Gastroesophageal sphincter (tissue), 2 donors: ENCODE measurements around the gene ZNF841.

ENCODE experiments used
- POLR2A ChIP-seq, 2 donors: fragments of 450-650 bp; IDR thresholded peaks; one replicate each; pipeline ENCODE4 v1.6.1; 2017; ENCODE audit warnings: antibody characterized with exemption in 2 of 2, mild to moderate bottlenecking in 2 of 2, moderate library complexity in 1 of 2
- POLR2AphosphoS5 ChIP-seq: sonication (generic); formaldehyde crosslinking; IDR thresholded peaks from one replicate; pipeline ENCODE4 v1.6.1; 2017; ENCODE audit warnings: antibody characterized with exemption

DNA sequence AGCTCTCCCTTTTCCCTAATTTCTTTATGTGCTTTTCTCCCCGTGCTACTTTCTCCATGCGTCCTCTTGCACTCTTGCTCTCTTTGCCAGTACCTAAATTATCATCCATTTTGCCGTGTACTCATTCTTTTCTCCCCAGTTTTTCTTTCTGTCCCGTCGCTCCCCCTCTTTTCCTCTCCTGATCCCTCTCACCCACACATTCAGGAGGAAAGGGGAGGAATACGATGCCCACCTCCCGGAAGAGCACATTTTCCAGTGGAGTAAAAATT lies 43.4 kb upstream of the ZNF841 start:
- no peak for TF ChIP-seq POLR2AphosphoS5
- no peak for TF ChIP-seq POLR2A (IDR thresholded peaks at IDR 0.05)
